H1 (cell line): ENCODE measurements around the gene CRHR1. TPM values are rescaled to one million over a fixed set of nuclear protein-coding genes. Genes with fewer than 3 reads are reported as not detected.

Source experiments
- FOSL1 ChIP-seq: IDR thresholded peaks from 2 replicates; pipeline ENCODE4 v1.6.1; 2011; ENCODE audit warnings: mild to moderate bottlenecking, low read depth, low read length, moderate library complexity; ENCODE audit not compliant: insufficient read depth
- SIRT6 ChIP-seq: IDR thresholded peaks from one replicate; pipeline ENCODE4 v1.7.1; 2012; ENCODE audit warnings: low read length, inconsistent platforms
- SP2 ChIP-seq: IDR thresholded peaks from 2 replicates; pipeline ENCODE4 v1.6.1; 2012; ENCODE audit warnings: mild to moderate bottlenecking, low read length, inconsistent platforms
- polyA plus RNA-seq, 7 experiments: library from polyadenylated mRNA; depleted of rRNA in 3 of 7; stranded (reverse) in 5 of 7; unstranded in 2 of 7; fragments of >200 nt in 5 of 7; fragments of 200-250 nt in 2 of 7; gene quantifications; 1 replicate in 5 of 7; 2 replicates in 1 of 7; 4 replicates in 1 of 7; pipeline versions ENCODE4 v1.2.1 to v1.2.3, GENCODE V29; 2011 to 2013; ENCODE audit warnings: missing spikeins in 2 of 7, mixed read lengths in 2 of 7
- total RNA-seq: library from RNA; stranded (reverse); fragmentation: NEBNext Ultra II Directional; extraction: Animal tissue kit (Norgen Biotek cat#: 25700); gene quantifications from 2 replicates; pipeline ENCODE4 v1.2.1, GENCODE V29; 2021

Gene CRHR1
- total and polyA plus RNA-seq, 2 of the 8 experiments (the other 6 are each of a cell fraction or from before 2014, with no cell fraction given), result 0.56 to 1.7 TPM

GRCh38 chr17:45874151-45874550 lies 90.0 kb downstream of the CRHR1 start (continued):
- no peak for TF ChIP-seq SP2
- no peak for TF ChIP-seq SIRT6
- no peak for TF ChIP-seq FOSL1
- TF ChIP-seq, all 59 proteins: peak for 0
